GM12878 (cell line): ENCODE data around the gene CHDH. TPM values are rescaled to one million over a fixed set of nuclear protein-coding genes. Genes with fewer than 3 reads are reported as not detected.

Experiments
- ATF7 ChIP-seq: fragments of 450-650 bp; IDR thresholded peaks from 2 replicates; pipeline ENCODE4 v1.6.1; 2016; ENCODE audit warnings: low read depth, mild to moderate bottlenecking
- BRCA1 ChIP-seq: IDR thresholded peaks from 2 replicates; pipeline ENCODE4 v1.6.1; 2011; ENCODE audit warnings: low read depth, low read length, improper control_type of control experiment
- CBX5 ChIP-seq: sonication (generic); IDR thresholded peaks from 2 replicates; pipeline ENCODE4 v1.6.1; 2016; ENCODE audit warnings: low read depth, moderate library complexity, mild to moderate bottlenecking, inconsistent platforms
- POLR2AphosphoS2 ChIP-seq: IDR thresholded peaks from 2 replicates; pipeline ENCODE4 v1.6.1; 2011; ENCODE audit warnings: low read depth, mild to moderate bottlenecking, low read length, improper control_type of control experiment, moderate library complexity
- SIN3A ChIP-seq: IDR thresholded peaks from 2 replicates; pipeline ENCODE4 v1.6.1; 2012; ENCODE audit warnings: low read depth, low read length, improper control_type of control experiment
- SPI1 ChIP-seq: IDR thresholded peaks from 2 replicates; pipeline ENCODE4 v1.6.1; 2011; ENCODE audit warnings: low read depth, mild to moderate bottlenecking, low read length, moderate library complexity, borderline replicate concordance; ENCODE audit not compliant: insufficient read depth
- polyA plus RNA-seq, 11 experiments: library from polyadenylated mRNA; depleted of rRNA in 4 of 11; unstranded in 6 of 11; stranded (reverse) in 5 of 11; fragments of >200 nt; fragmentation: Nextera tagmentation in 4 of 11; fragmentation: Illumina TruSeq in 1 of 11; extraction: Ambion mirVana in 4 of 11; extraction: Trizol in 1 of 11; gene quantifications; 1 replicate in 1 of 11; 2 replicates in 10 of 11; pipeline versions ENCODE4 v1.2.1 to v1.2.3, GENCODE V29; 2011 to 2016; ENCODE audit warnings: inconsistent platforms in 2 of 11, missing spikeins in 2 of 11, low read depth in 1 of 11
- total RNA-seq, 4 experiments: library from RNA; depleted of rRNA in 3 of 4; stranded (reverse); fragments of >200 nt in 3 of 4; fragmentation: Illumina TruSeq in 1 of 4; extraction: Trizol in 1 of 4; gene quantifications; 2 replicates each; pipeline versions ENCODE4 v1.2.1 to v1.2.3, GENCODE V29; 2013 to 2021
- TF ChIP-seq, protein P1 (sequence below): fragments of 450-650 bp; IDR thresholded peaks from 2 replicates; pipeline ENCODE4 v1.6.1; 2017; ENCODE audit warnings: mild to moderate bottlenecking, moderate library complexity
- TF ChIP-seq, protein P2 (sequence below): fragments of 450-650 bp; formaldehyde crosslinking; IDR thresholded peaks from 2 replicates; pipeline ENCODE4 v1.4.0; 2022; ENCODE audit warnings: mild to moderate bottlenecking, moderate library complexity
- TF ChIP-seq, protein P3 (sequence below): fragments of 450-650 bp; IDR thresholded peaks from 2 replicates; pipeline ENCODE4 v1.6.1; 2014; ENCODE audit warnings: mild to moderate bottlenecking
- TF ChIP-seq, protein P4 (sequence below): fragments of 450-650 bp; IDR thresholded peaks from 2 replicates; pipeline ENCODE4 v1.6.1; 2017; ENCODE audit warnings: low read depth, mild to moderate bottlenecking, moderate library complexity

CHDH gene
- total and polyA plus RNA-seq, 10 of the 15 experiments (the other 5 are each of a cell fraction or from before 2014, with no cell fraction given): 0.95 to 8.3 (median 2.9) TPM

DNA sequence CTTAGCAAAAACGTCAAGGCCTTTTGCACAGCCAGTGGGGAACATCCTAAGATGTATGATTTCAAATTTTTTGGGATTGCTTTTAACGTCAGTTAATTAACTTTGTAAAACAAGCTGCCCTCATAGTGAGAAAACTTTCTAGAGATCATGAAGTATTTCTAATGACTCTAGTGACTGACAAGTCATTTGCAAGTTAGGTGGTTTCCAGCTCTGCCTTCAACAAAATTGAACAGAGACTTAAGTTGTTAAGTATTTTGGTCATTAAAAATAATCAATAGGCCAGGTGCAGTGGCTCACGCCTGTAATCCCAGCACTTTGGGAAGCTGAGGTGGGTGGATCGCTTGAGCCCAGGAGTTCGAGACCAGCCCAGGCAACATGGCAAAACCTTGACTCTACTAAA is 71.2 kb downstream of the CHDH start (continued):
- TF ChIP-seq, protein P1, sequence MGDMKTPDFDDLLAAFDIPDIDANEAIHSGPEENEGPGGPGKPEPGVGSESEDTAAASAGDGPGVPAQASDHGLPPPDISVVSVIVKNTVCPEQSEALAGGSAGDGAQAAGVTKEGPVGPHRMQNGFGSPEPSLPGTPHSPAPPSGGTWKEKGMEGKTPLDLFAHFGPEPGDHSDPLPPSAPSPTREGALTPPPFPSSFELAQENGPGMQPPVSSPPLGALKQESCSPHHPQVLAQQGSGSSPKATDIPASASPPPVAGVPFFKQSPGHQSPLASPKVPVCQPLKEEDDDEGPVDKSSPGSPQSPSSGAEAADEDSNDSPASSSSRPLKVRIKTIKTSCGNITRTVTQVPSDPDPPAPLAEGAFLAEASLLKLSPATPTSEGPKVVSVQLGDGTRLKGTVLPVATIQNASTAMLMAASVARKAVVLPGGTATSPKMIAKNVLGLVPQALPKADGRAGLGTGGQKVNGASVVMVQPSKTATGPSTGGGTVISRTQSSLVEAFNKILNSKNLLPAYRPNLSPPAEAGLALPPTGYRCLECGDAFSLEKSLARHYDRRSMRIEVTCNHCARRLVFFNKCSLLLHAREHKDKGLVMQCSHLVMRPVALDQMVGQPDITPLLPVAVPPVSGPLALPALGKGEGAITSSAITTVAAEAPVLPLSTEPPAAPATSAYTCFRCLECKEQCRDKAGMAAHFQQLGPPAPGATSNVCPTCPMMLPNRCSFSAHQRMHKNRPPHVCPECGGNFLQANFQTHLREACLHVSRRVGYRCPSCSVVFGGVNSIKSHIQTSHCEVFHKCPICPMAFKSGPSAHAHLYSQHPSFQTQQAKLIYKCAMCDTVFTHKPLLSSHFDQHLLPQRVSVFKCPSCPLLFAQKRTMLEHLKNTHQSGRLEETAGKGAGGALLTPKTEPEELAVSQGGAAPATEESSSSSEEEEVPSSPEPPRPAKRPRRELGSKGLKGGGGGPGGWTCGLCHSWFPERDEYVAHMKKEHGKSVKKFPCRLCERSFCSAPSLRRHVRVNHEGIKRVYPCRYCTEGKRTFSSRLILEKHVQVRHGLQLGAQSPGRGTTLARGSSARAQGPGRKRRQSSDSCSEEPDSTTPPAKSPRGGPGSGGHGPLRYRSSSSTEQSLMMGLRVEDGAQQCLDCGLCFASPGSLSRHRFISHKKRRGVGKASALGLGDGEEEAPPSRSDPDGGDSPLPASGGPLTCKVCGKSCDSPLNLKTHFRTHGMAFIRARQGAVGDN: peak; percentile 53
- TF ChIP-seq, protein P2, sequence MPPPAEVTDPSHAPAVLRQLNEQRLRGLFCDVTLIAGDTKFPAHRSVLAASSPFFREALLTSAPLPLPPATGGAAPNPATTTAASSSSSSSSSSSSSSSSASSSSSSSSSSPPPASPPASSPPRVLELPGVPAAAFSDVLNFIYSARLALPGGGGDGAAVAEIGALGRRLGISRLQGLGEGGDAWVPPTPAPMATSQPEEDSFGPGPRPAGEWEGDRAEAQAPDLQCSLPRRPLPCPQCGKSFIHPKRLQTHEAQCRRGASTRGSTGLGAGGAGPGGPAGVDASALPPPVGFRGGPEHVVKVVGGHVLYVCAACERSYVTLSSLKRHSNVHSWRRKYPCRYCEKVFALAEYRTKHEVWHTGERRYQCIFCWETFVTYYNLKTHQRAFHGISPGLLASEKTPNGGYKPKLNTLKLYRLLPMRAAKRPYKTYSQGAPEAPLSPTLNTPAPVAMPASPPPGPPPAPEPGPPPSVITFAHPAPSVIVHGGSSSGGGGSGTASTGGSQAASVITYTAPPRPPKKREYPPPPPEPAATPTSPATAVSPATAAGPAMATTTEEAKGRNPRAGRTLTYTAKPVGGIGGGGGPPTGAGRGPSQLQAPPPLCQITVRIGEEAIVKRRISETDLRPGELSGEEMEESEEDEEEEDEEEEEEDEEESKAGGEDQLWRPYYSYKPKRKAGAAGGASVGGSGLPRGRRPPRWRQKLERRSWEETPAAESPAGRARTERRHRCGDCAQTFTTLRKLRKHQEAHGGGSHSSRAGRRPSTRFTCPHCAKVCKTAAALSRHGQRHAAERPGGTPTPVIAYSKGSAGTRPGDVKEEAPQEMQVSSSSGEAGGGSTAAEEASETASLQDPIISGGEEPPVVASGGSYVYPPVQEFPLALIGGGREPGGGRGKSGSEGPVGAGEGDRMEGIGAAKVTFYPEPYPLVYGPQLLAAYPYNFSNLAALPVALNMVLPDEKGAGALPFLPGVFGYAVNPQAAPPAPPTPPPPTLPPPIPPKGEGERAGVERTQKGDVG (CRISPR knock-in tag): no peak
- TF ChIP-seq CBX5 (no peak), ATF7 (no peak), POLR2AphosphoS2 (no peak), SPI1 (no peak), SIN3A (no peak), BRCA1 (no peak)
- TF ChIP-seq, protein P3, sequence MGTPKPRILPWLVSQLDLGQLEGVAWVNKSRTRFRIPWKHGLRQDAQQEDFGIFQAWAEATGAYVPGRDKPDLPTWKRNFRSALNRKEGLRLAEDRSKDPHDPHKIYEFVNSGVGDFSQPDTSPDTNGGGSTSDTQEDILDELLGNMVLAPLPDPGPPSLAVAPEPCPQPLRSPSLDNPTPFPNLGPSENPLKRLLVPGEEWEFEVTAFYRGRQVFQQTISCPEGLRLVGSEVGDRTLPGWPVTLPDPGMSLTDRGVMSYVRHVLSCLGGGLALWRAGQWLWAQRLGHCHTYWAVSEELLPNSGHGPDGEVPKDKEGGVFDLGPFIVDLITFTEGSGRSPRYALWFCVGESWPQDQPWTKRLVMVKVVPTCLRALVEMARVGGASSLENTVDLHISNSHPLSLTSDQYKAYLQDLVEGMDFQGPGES: no peak
- TF ChIP-seq, protein P4, sequence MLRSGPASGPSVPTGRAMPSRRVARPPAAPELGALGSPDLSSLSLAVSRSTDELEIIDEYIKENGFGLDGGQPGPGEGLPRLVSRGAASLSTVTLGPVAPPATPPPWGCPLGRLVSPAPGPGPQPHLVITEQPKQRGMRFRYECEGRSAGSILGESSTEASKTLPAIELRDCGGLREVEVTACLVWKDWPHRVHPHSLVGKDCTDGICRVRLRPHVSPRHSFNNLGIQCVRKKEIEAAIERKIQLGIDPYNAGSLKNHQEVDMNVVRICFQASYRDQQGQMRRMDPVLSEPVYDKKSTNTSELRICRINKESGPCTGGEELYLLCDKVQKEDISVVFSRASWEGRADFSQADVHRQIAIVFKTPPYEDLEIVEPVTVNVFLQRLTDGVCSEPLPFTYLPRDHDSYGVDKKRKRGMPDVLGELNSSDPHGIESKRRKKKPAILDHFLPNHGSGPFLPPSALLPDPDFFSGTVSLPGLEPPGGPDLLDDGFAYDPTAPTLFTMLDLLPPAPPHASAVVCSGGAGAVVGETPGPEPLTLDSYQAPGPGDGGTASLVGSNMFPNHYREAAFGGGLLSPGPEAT: peak; percentile 74; the same call in 1 of the 2 replicates
